Right lobe of liver (tissue), 4 donors: ENCODE measurements around the gene TEX13C.

Source experiments
- POLR2A ChIP-seq: fragments of 450-650 bp; IDR thresholded peaks from one replicate; pipeline ENCODE4 v1.6.1; 2017; ENCODE audit warnings: antibody characterized with exemption, mild to moderate bottlenecking
- TF ChIP-seq, protein P1 (sequence below), 4 donors: fragments of 200-600 bp in 3 of 4; fragments of 450-650 bp in 1 of 4; IDR thresholded peaks; one replicate each; pipeline versions ENCODE4 v1.5.1 to v1.8.0; 2016 to 2022; ENCODE audit warnings: antibody characterized with exemption in 4 of 4, mild to moderate bottlenecking in 2 of 4
- donor health status: DM: no; HTN: no; CAD: no.
- donor health status: DM: no; HTN: no; CAD: no.
- donor health status: DM: no; HTN: yes; CAD: no.

DNA sequence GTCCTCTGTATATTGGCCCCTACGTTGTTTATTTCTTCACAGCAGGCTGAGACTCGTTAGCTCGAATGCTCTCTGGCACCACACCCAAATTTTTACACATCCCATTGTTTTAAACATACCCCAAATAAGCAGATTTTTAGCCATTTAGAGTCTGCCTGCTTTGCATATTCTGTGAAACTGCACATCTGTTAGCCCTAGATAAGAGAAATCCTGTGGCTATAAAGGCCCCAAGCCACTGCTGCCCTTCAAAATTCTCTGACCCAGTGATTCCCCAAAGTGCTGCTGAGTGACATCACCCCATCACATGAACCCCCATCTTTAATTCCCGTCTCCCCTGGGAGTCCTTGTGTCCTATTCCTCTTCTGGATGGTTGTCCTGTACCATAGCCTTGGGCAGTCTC is 20.8 kb downstream of the TEX13C start:
- TF ChIP-seq, protein P1, sequence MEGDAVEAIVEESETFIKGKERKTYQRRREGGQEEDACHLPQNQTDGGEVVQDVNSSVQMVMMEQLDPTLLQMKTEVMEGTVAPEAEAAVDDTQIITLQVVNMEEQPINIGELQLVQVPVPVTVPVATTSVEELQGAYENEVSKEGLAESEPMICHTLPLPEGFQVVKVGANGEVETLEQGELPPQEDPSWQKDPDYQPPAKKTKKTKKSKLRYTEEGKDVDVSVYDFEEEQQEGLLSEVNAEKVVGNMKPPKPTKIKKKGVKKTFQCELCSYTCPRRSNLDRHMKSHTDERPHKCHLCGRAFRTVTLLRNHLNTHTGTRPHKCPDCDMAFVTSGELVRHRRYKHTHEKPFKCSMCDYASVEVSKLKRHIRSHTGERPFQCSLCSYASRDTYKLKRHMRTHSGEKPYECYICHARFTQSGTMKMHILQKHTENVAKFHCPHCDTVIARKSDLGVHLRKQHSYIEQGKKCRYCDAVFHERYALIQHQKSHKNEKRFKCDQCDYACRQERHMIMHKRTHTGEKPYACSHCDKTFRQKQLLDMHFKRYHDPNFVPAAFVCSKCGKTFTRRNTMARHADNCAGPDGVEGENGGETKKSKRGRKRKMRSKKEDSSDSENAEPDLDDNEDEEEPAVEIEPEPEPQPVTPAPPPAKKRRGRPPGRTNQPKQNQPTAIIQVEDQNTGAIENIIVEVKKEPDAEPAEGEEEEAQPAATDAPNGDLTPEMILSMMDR (IDR thresholded peaks at IDR 0.05) = no peak
- no peak for TF ChIP-seq POLR2A
